GM12865 (cell line): ENCODE results near the gene EHD2.

Source experiments
- DNase-seq: peaks from one replicate; pipeline ENCODE4 v3.0.0; 2010; ENCODE audit warnings: low read depth
- H3K4me3 ChIP-seq: 2 replicates; pipeline ENCODE4 v1.5.1; 2011; ENCODE audit warnings: mild to moderate bottlenecking, low read depth, low read length, control low read depth
- TF ChIP-seq, protein P1 (sequence below): IDR thresholded peaks from 2 replicates; pipeline ENCODE4 v1.5.1; 2011; ENCODE audit warnings: low read length, control low read depth, low read depth, inconsistent platforms; ENCODE audit not compliant: insufficient read depth; ENCODE audit errors: missing control alignments

The EHD2 gene

DNA sequence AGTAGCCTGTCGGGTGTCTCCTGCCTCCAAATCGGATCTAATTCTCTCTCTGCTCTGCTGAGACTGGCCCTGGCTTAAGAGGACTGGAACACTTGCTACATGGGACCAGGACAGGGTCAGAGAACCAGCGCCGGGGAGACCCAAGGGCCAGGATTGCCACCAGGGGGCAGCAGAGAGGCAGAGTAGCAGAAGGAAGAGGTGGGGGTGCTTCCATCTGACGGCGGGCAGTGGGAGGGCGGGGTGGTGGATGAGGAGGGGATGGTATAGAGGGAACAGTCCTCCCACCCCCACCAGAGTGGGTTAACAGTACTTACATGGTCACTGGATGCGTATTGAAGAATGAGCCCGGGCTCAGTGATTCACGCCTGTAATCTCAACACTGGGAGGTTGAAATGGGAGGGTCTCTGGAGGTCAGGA is 77.2 kb downstream of the EHD2 start:
- H3K4me3 ChIP-seq: no peak overlapping the region
- peak; percentile 73 for DNase-seq
- TF ChIP-seq, protein P1, sequence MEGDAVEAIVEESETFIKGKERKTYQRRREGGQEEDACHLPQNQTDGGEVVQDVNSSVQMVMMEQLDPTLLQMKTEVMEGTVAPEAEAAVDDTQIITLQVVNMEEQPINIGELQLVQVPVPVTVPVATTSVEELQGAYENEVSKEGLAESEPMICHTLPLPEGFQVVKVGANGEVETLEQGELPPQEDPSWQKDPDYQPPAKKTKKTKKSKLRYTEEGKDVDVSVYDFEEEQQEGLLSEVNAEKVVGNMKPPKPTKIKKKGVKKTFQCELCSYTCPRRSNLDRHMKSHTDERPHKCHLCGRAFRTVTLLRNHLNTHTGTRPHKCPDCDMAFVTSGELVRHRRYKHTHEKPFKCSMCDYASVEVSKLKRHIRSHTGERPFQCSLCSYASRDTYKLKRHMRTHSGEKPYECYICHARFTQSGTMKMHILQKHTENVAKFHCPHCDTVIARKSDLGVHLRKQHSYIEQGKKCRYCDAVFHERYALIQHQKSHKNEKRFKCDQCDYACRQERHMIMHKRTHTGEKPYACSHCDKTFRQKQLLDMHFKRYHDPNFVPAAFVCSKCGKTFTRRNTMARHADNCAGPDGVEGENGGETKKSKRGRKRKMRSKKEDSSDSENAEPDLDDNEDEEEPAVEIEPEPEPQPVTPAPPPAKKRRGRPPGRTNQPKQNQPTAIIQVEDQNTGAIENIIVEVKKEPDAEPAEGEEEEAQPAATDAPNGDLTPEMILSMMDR: peak; percentile 84

DNA sequence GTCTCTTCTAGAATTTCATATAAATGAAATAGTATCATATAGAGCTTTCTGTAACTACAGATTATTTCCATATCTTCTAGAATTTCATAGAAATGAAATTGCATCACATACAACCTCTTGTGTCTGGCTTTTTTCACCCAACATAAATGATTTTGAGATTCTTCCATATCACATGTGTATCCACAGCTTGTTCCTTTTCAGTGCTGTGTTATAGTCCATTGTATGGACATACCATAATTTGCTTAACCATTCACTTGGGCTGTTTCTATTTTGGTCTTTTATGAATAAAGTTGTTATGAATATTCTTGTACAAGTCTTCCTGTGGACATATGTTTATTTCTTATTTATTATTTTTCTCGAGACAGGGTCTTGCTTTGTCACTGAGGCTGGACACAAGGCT is 79.4 kb downstream of the EHD2 start:
- no peak overlapping the region for H3K4me3 ChIP-seq
- TF ChIP-seq, protein P1: no peak
- DNase-seq: no peak
